ENCODE data around the gene FAM237B. TPM values are rescaled to one million over a fixed set of nuclear protein-coding genes. Genes with fewer than 3 reads are reported as not detected.
A peak's percentile ranks its signal among the peaks of the same experiment; 100 is the strongest.

FAM237B gene
- total RNA-seq, 2 donors from 2014 or later: not detected

DNA sequence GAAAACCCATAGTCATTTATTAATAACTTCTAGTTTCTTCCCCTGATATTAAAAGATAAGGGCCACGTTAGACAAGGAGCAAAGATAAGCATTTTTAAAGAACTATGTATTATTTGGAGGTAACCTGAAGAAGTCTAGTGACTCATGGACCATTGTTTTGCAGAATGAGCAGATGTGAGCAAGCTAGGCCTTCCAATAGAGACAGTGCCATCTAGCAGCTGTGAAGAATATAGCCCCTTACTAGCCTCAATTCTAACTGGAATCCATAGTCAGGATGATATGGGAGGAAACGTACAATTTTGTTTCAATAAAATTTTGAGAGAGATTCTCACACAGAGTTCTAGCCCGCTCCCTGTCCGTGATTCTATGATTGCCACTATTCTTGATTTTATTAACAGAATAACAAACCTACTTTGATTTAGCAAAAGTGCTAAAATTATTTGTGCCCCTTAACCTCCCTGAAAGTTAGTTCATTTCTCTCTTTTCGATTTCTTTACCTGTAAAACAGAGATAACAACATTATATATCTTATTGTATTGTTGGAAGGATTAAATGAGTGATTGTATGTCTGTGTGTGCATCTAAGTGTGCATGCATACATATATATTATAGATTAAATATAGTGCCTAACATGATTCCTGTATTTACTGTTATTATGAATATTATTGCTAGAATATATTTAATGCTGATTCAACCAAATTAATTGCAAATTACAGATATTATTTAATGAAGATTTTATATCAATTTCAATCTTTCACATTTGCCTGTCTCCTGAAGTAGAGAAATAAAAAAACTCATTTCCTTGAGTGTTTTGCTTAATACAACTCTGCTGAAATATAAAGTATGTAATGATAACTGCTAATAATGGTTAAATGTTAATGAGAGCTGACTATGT, 22.7 kb downstream of the FAM237B start:
- Histone ChIP-seq H3K27me3 (no peaks in the 10 kb centered on the region), H3K36me3 (replicated peaks in 1 of 2; ENCODE audit: insufficient read depth in 1 of 2, low read depth in 2 of 2) (no peaks in the 10 kb centered on the region), H3K27ac (no peak overlapping the region), H3K9me3 (no peaks in the 10 kb centered on the region), H3K4me1 (no peaks in the 10 kb centered on the region), H3K4me3 (no peak overlapping the region)
- peak; percentile 58 for ATAC-seq
- no peak for TF ChIP-seq POLR2A (IDR thresholded peaks at IDR 0.05)
- TF ChIP-seq, protein P1, sequence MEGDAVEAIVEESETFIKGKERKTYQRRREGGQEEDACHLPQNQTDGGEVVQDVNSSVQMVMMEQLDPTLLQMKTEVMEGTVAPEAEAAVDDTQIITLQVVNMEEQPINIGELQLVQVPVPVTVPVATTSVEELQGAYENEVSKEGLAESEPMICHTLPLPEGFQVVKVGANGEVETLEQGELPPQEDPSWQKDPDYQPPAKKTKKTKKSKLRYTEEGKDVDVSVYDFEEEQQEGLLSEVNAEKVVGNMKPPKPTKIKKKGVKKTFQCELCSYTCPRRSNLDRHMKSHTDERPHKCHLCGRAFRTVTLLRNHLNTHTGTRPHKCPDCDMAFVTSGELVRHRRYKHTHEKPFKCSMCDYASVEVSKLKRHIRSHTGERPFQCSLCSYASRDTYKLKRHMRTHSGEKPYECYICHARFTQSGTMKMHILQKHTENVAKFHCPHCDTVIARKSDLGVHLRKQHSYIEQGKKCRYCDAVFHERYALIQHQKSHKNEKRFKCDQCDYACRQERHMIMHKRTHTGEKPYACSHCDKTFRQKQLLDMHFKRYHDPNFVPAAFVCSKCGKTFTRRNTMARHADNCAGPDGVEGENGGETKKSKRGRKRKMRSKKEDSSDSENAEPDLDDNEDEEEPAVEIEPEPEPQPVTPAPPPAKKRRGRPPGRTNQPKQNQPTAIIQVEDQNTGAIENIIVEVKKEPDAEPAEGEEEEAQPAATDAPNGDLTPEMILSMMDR (IDR thresholded peaks at IDR 0.05): peak in 5 of 7 experiments; percentile 27 to 51 (median 43)
- peak in 2 of 4 donors; percentile 8 to 13 for DNase-seq
- WGBS, 2 donors: 53 to 58% methylated on average over 5 of the region's 5 CpGs
- intact Hi-C loops (cut with DNase I): no loop called here

DNA sequence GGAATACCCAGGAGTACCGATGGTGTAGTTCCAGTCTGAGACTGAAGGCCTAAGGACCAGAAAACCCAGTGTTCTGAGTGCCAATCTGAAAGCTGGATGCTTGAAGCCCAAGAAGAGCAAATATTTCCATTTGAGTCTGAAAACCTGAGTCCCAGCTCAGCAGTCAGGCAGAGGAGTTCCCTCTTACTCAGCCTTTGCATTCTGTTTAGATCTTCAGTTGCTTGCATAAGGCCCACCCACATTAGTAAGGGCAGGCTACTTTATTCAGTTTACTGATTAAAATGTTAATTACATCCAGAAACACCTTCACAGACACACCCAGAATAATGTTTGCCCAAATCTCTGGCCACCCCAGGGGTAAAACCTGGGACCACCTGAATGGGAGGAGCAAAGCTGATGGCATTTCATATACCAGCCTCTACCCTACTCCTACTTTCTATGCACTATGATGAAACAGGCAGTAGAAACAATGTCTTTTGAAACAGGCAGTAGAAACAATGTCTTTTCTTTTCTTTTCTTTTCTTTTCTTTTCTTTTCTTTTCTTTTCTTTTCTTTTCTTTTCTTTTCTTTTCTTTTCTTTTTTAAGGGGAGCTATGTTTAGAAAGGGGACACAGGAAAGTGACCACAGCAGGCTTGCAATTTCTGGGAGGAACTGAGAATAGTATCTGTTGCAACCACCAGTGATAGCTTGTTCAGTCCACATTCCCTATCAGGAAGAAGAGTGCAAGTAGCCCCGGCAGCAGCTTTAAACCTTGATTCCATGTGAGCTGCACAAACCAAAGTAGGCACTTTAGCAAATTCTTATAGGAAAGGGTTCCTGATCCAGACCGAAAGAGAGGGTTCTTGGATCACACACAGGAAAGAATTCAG, 30.6 kb downstream of the FAM237B start:
- TF ChIP-seq, protein P1 (IDR thresholded peaks at IDR 0.05): no peak
- TF ChIP-seq POLR2A (IDR thresholded peaks at IDR 0.05): no peak
- DNase-seq (no peak), ATAC-seq (no peak)
- Histone ChIP-seq H3K4me1 (no peaks in the 10 kb centered on the region), H3K27ac (no peak overlapping the region), H3K36me3 (replicated peaks in 1 of 2; ENCODE audit: insufficient read depth in 1 of 2, low read depth in 2 of 2) (no peaks in the 10 kb centered on the region), H3K9me3 (no peaks in the 10 kb centered on the region), H3K27me3 (no peaks in the 10 kb centered on the region), H3K4me3 (no peak overlapping the region)
- 89 to 91% methylated on average over 3 of the region's 3 CpGs for WGBS, 2 donors
- intact Hi-C loops (cut with DNase I): no loop called here

DNA sequence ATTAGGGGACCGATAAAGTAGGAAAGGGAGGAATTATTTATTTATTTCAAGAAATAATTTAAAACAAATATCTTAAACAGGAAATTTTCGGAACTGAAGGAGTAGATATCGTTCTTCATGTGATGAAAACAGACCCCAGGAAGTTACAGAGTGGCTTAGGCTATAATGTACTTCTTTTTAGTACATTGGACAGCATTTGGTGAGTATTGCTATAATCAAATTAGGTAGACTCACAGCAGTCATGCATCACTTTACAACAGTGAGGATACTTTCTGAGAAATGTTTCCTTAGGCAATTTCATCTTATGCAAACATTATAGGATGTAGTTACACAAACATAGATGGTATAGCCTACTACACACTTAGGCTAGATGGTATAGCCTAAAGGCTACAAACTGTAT, 33.0 kb downstream of the FAM237B start:
- H3K4me1 ChIP-seq: no peaks in the 10 kb centered on the region
- H3K9me3 ChIP-seq: no peaks in the 10 kb centered on the region
- H3K27ac ChIP-seq: no peak overlapping the region
- no peaks in the 10 kb centered on the region for H3K27me3 ChIP-seq
- TF ChIP-seq, protein P1 (IDR thresholded peaks at IDR 0.05): no peak
- intact Hi-C loops (cut with DNase I): no loop called here
- WGBS, 2 donors: 81 to 95% methylated on average over 3 of the region's 3 CpGs
- no peak overlapping the region for H3K4me3 ChIP-seq
- no peak for ATAC-seq
- no peaks in the 10 kb centered on the region for H3K36me3 ChIP-seq (replicated peaks in 1 of 2; ENCODE audit: insufficient read depth in 1 of 2, low read depth in 2 of 2)
- DNase-seq: no peak

DNA sequence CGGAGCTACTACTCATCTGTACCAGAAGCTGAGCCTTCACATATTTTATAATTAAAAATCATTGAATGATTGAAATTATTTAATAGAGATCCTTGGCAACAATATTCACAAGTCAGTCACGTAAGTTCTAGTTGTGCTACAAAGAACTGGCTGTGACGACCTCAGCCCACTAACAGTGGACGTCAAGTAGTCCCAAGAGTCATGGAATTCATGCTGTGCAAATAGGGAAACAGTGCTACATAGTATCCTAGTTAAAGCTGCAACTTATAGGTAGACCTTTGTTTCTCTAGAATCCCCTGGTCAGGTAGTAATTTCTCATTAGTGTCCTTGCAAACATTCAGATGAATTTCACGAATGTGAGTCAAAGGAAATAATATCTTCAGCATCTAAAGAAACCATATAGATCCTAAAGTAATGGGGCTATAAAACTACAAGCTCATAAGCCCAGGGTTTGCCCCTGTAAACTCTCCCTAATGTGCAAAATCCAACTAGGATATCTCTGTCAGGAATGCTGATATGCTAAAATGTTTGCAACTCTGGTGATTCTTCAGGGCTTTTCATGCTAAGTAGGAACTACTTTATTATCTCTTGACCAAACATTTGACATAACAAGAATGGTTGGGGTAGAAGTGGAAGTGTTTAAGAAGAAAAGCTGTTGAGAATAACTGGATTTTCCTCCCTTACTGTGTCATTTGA, 44.9 kb downstream of the FAM237B start:
- H3K27ac ChIP-seq: no peak overlapping the region
- no peaks in the 10 kb centered on the region for H3K4me1 ChIP-seq
- TF ChIP-seq POLR2A (IDR thresholded peaks at IDR 0.05): no peak
- TF ChIP-seq, protein P1 (IDR thresholded peaks at IDR 0.05): no peak
- intact Hi-C loops (cut with DNase I): no loop called here
- peaks cover 0 to 2% of the 10 kb centered on the region in 2 donors for H3K36me3 ChIP-seq (replicated peaks in 1 of 2; ENCODE audit: insufficient read depth in 1 of 2, low read depth in 2 of 2)
- no peaks in the 10 kb centered on the region for H3K9me3 ChIP-seq
- DNase-seq: no peak
- ATAC-seq: no peak
- 65 to 80% methylated on average over 5 of the region's 5 CpGs for WGBS, 2 donors
- no peak overlapping the region for H3K4me3 ChIP-seq
- H3K27me3 ChIP-seq: no peaks in the 10 kb centered on the region
